Thyroid gland (tissue), 4 donors: ENCODE measurements around the gene ZNF407. TPM values are rescaled to one million over a fixed set of nuclear protein-coding genes. Genes with fewer than 3 reads are reported as not detected.

Experiments used
- DNase-seq, 2 donors: peaks; one replicate each; pipeline ENCODE4 v3.0.0-alpha.2; 2019
- H3K27ac ChIP-seq, 3 donors: fragments of 200-600 bp; sonication (generic); 1 replicate in 2 of 3; 2 replicates in 1 of 3; pipeline ENCODE4 v1.5.1; 2016 to 2019; ENCODE audit warnings: mild to moderate bottlenecking in 1 of 3, moderate library complexity in 1 of 3
- H3K27me3 ChIP-seq: fragments of 200-600 bp; sonication (generic); one replicate; pipeline ENCODE4 v1.5.1; 2019
- H3K36me3 ChIP-seq, 2 donors: fragments of 200-600 bp; sonication (generic); one replicate each; pipeline ENCODE4 v1.5.1; 2016 to 2019
- H3K4me1 ChIP-seq, 2 donors: fragments of 200-600 bp; sonication (generic); one replicate each; pipeline ENCODE4 v1.5.1; 2017 to 2019
- H3K4me3 ChIP-seq, 3 donors: fragments of 200-600 bp; sonication (generic); replicated peaks in 1 of 3; 1 replicate in 2 of 3; 2 replicates in 1 of 3; pipeline ENCODE4 v1.5.1; 2016; ENCODE audit warnings: mild to moderate bottlenecking in 1 of 3
- H3K9me3 ChIP-seq: fragments of 200-600 bp; sonication (generic); one replicate; pipeline ENCODE4 v1.5.1; 2017
- POLR2A ChIP-seq, 2 donors: fragments of 450-650 bp; IDR thresholded peaks; one replicate each; pipeline ENCODE4 v1.6.1; 2017; ENCODE audit warnings: antibody characterized with exemption in 2 of 2, mild to moderate bottlenecking in 2 of 2, moderate library complexity in 1 of 2
- WGBS, 2 donors: methylation state at CpG; one replicate each; pipeline ENCODE4 v1.1.5; 2017; 5-methylcytosine and 5-hydroxymethylcytosine counted together
- intact Hi-C: fragments of 100-400 bp; cut with DNase I; formaldehyde crosslinking; loops from one replicate; pipeline ENCODE4 v1.15.1; 2023
- total RNA-seq, 4 donors: library from RNA; depleted of rRNA; stranded (reverse); fragments of >200 nt; gene quantifications; one replicate each; pipeline ENCODE4 v1.2.3, GENCODE V29; 2016
- TF ChIP-seq, protein P1 (sequence below), 6 experiments: fragments of 200-600 bp in 3 of 6; fragments of 450-650 bp in 3 of 6; sonication (generic) in 3 of 6; IDR thresholded peaks; one replicate each; pipeline ENCODE4 v1.5.1; 2016 to 2019; ENCODE audit warnings: antibody characterized with exemption in 6 of 6, mild to moderate bottlenecking in 2 of 6, inconsistent platforms in 1 of 6, moderate library complexity in 1 of 6

The ZNF407 gene
- total RNA-seq, 4 donors from 2014 or later: 20.2 to 40.0 (median 26.4) TPM

DNA sequence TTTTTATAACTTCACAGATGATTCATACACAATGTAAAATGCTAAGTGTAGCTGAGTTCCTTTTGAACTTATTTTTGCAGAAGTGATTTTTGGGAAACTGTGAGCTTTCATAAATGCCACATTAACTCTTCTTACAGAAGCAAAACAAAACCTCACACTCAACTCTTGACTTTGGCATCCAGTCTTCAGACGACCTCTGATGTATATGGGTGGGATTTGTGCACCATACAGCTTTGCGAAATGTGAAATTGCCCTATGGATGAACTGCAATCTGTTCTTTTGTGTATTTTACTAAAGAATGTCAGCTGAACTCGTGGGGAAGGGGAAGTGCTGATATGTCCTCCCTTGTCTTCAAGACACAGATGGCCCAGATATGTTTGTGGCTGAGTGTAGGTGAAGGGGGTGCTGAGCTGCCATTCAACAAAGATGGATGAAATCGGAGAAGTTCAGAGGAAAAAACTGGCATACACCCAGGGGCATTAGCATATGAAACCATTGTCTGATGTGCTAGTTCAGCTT is 393.0 kb downstream of the ZNF407 start:
- TF ChIP-seq, protein P1, sequence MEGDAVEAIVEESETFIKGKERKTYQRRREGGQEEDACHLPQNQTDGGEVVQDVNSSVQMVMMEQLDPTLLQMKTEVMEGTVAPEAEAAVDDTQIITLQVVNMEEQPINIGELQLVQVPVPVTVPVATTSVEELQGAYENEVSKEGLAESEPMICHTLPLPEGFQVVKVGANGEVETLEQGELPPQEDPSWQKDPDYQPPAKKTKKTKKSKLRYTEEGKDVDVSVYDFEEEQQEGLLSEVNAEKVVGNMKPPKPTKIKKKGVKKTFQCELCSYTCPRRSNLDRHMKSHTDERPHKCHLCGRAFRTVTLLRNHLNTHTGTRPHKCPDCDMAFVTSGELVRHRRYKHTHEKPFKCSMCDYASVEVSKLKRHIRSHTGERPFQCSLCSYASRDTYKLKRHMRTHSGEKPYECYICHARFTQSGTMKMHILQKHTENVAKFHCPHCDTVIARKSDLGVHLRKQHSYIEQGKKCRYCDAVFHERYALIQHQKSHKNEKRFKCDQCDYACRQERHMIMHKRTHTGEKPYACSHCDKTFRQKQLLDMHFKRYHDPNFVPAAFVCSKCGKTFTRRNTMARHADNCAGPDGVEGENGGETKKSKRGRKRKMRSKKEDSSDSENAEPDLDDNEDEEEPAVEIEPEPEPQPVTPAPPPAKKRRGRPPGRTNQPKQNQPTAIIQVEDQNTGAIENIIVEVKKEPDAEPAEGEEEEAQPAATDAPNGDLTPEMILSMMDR (IDR thresholded peaks at IDR 0.05): no peak
- no peak for TF ChIP-seq POLR2A (IDR thresholded peaks at IDR 0.05)
- Histone ChIP-seq H3K27me3 (no peaks in the 10 kb centered on the region), H3K4me1 (no peaks in the 10 kb centered on the region), H3K4me3 (no peak overlapping the region), H3K36me3 (no peaks in the 10 kb centered on the region), H3K9me3 (no peaks in the 10 kb centered on the region), H3K27ac (no peak overlapping the region)
- intact Hi-C loops: no loop called here
- WGBS, 2 donors: 77% methylated on average over 4 of the region's 4 CpGs
- no peak for DNase-seq

DNA sequence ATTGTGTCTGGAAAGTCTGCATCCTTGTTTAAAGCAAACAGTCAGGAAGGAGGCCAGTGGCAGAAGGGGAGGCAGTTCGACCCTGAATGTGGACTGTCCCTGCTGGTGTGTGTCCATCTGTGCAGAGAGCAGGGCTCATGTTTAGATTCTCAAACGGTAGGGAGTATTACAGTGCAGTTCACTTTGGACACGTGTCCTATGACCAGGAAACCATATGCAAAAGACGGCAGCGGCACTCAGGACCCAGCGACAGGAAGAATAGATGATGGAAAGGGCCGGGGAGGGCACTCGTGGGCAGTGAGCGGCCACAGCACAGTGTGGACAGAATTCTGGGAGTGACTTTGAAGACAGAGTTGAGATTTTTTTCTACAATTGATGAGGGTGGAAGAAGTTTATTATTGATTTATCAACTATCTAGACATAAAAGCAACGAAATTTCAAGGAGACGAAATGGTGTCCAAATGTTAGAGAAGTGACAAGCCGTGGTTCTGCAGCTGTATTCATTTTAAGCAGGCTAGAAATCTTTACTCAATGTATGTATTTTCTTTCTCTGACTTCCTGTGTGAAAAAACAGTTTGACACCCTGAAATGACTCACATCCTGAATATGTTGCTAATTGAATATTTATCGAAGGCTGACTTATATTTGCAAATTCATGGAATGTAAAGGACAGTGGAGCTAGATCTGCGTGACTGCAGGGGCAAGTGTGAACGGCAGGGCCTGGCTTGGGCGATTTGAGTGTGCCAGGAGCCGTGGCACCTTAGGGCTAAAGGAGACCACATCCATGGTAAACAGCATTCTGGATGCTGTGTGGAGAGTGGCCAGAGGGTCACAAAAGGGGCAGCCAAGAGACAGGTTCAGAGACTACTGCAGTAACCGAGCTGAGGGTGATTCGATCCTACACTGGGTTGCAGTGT is 397.1 kb downstream of the ZNF407 start:
- WGBS, 2 donors: 76 to 82% methylated on average over 19 of the region's 19 CpGs
- DNase-seq: no peak
- Histone ChIP-seq H3K36me3 (no peaks in the 10 kb centered on the region), H3K4me1 (no peaks in the 10 kb centered on the region), H3K27ac (no peak overlapping the region), H3K9me3 (no peaks in the 10 kb centered on the region), H3K27me3 (no peaks in the 10 kb centered on the region), H3K4me3 (no peak overlapping the region)
- intact Hi-C loops: no loop called here
- TF ChIP-seq, protein P1 (IDR thresholded peaks at IDR 0.05): no peak
- no peak for TF ChIP-seq POLR2A (IDR thresholded peaks at IDR 0.05)

DNA sequence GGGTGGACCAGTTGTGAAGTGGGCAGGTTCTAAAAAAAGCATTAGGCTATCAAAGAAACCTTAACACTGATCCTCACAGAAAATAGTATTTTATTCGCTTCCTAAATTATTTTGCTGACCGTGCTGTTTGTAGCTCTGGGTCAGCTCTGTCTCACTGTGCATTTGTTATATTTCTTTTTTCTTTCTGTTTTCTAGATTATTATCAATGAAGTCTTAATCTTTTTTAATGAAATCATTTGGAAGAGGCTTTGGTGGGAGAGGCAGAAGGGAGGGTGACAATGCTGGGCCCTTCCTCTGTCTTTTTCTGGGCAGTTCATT is 397.7 kb downstream of the ZNF407 start:
- intact Hi-C loops: no loop called here
- TF ChIP-seq, protein P1 (IDR thresholded peaks at IDR 0.05): no peak
- TF ChIP-seq POLR2A (IDR thresholded peaks at IDR 0.05): no peak
- Histone ChIP-seq H3K27ac (no peak overlapping the region), H3K4me3 (no peak overlapping the region), H3K36me3 (no peaks in the 10 kb centered on the region), H3K27me3 (no peaks in the 10 kb centered on the region), H3K9me3 (no peaks in the 10 kb centered on the region), H3K4me1 (no peaks in the 10 kb centered on the region)
- DNase-seq: no peak
- WGBS, 2 donors: 78 to 93% methylated on average over 2 of the region's 2 CpGs

DNA sequence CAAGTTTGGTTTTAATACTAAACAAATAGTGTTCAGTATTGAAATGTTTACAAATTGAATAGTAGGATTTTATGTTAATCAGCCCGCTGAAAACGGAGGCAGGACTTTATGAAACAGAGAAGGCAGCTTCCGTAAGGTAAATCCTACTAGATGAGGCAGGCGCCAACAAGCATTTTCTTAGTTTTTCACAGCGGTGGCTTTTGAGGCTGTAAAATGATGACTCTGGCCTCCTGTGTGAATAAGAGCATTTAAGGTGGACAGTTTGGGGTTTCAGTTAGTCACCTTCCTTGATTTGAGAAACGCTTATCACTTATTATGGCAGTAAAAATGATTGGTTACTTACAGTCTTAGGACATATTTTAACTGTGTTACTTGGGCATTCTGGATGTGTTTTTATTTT is 398.4 kb downstream of the ZNF407 start:
- no peaks in the 10 kb centered on the region for H3K36me3 ChIP-seq
- DNase-seq: no peak
- no peaks in the 10 kb centered on the region for H3K4me1 ChIP-seq
- no peaks in the 10 kb centered on the region for H3K27me3 ChIP-seq
- no peak overlapping the region for H3K27ac ChIP-seq
- H3K9me3 ChIP-seq: no peaks in the 10 kb centered on the region
- no peak overlapping the region for H3K4me3 ChIP-seq
- intact Hi-C loops: no loop called here
- WGBS, 2 donors: 93 to 97% methylated on average over 6 of the region's 6 CpGs
- TF ChIP-seq POLR2A (IDR thresholded peaks at IDR 0.05): no peak
- TF ChIP-seq, protein P1 (IDR thresholded peaks at IDR 0.05): no peak

DNA sequence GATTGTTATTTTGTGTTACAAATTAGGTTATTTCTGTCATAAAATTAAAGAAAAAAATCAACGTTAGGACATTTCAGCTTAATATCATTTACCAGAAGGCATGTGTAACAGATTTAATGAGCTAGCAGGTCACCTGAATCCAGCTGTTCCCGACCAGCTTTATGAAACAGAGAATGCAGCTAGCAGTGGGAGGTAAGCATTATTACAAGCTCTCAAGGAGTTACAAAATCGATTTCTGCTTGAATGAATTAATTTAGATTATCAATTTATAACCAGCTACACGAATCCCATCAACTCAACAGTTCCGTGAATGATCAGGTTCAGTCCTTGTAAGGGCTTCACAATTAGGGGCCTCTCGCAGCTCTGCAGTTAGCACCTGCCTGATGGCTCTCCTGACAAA is 399.3 kb downstream of the ZNF407 start:
- DNase-seq: no peak
- TF ChIP-seq, protein P1 (IDR thresholded peaks at IDR 0.05): no peak
- TF ChIP-seq POLR2A (IDR thresholded peaks at IDR 0.05): no peak
- Histone ChIP-seq H3K27ac (no peak overlapping the region), H3K4me1 (no peaks in the 10 kb centered on the region), H3K27me3 (no peaks in the 10 kb centered on the region), H3K4me3 (no peak overlapping the region), H3K9me3 (no peaks in the 10 kb centered on the region), H3K36me3 (no peaks in the 10 kb centered on the region)
- intact Hi-C loops: no loop called here
- 92 to 94% methylated on average over 6 of the region's 6 CpGs for WGBS, 2 donors
